Measurements from ENCODE around the gene ZNF207. TPM values are rescaled to one million over a fixed set of nuclear protein-coding genes. Genes with fewer than 3 reads are reported as not detected.

ZNF207 gene
- total and polyA plus RNA-seq, 2 of the 8 experiments (the other 6 are each of a cell fraction or from before 2014, with no cell fraction given): 268 to 286 TPM

DNA sequence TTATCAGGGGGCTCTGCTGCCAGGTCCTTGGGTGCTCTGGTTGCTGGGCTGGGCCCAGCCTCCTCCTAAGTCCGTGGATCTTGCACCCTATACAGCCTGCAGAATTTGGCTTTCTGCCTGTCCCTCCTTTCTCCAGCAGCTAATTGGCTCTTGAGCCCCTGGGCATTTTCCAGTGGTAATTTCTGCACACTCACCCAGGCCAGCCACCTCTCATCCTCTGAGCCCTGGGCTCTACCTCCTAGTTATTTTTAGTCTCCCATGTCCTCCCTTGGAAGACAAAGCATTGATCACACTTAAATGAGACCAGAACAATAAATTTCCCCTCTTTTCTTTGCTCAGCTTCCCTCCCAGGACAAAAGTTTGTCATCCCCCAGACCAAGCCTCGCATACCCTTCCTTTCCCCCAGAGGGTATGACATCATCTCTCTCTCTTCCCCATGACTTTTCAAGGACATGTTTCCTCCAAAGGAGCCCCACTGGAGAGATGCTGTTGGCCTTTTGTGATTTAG, 46.1 kb upstream of the ZNF207 start:
- peak overlapping the region in 2 of 4 experiments; percentile 5 to 7; a peak in 2 of 8 replicates for H3K4me3 ChIP-seq (ENCODE audit: extremely low read depth in 1 of 4, insufficient read depth in 2 of 4, low read depth in 3 of 4, low read length in 4 of 4)
- H3K79me1 ChIP-seq (ENCODE audit: low read depth, low read length): no peaks in the 10 kb centered on the region
- peak overlapping the region; percentile 83; the same call in 1 of the 2 replicates for H2BK15ac ChIP-seq (ENCODE audit: low read length)
- DNase-seq (ENCODE audit: low read depth in 1 of 2, low spot score in 2 of 2) (no peak), FAIRE-seq (no peak)
- peak overlapping the region; percentile 21; the same call in 1 of the 2 replicates for H3K27ac ChIP-seq (ENCODE audit: low read depth, low read length)
- POLR2A ChIA-PET (ENCODE audit: partially characterized antibody): interaction anchor here (0.7 to 2.3 kb wide), 13 partner anchors 9 to 42 kb away, joined by 3 to 8 read pairs (median 3); no protein-coding TSS in a partner anchor
- peak overlapping the region; percentile 31 for H2BK120ac ChIP-seq (replicated peaks; ENCODE audit: low read depth, low read length)
- peak overlapping the region; percentile 40 for H3K4ac ChIP-seq (replicated peaks; ENCODE audit: insufficient read length, low read depth, low read length)
- H2BK12ac ChIP-seq (ENCODE audit: low read depth, low read length): peak overlapping the region; percentile 91
- CTCF ChIA-PET (ENCODE audit: partially characterized antibody): interaction anchor here (0.6 to 3.1 kb wide), 8 partner anchors 13 to 371 kb away, joined by 3 to 27 read pairs (median 4); no protein-coding TSS in a partner anchor
- peak overlapping the region; percentile 90 for H2BK5ac ChIP-seq (ENCODE audit: low read depth, low read length)
- H4K91ac ChIP-seq (replicated peaks; ENCODE audit: insufficient read length, low read length): peak overlapping the region; percentile 86
- no peaks in the 10 kb centered on the region for H3K9me3 ChIP-seq (ENCODE audit: insufficient read depth in 2 of 2, low read depth in 1 of 2, low read length in 1 of 2)
- no peak overlapping the region for H3K9ac ChIP-seq (replicated peaks in 1 of 4; ENCODE audit: extremely low read depth in 1 of 4, low read depth in 3 of 4, low read length in 3 of 4)
- peak overlapping the region; percentile 91 for H2BK20ac ChIP-seq (ENCODE audit: low read length)
- no peaks in the 10 kb centered on the region for H4K20me1 ChIP-seq (replicated peaks in 1 of 2; ENCODE audit: control insufficient read depth in 1 of 2, insufficient read depth in 2 of 2, low read length in 2 of 2)
- WGBS, 2 experiments (ENCODE audit: extremely low coverage in 1 of 2, insufficient coverage in 1 of 2, insufficient read length in 1 of 2, insufficient replicate concordance in 2 of 2, low coverage in 1 of 2, low lambda C conversion rate in 2 of 2, missing lambda C conversion rate in 1 of 2): 64% methylated on average over 1 of the region's 2 CpGs; no CpG with 5 or more reads in 1 of the 2 experiments
- H2AK5ac ChIP-seq (ENCODE audit: low read depth, low read length): peak overlapping the region; percentile 11; the same call in 1 of the 2 replicates
- H3K36me3 ChIP-seq (ENCODE audit: control insufficient read depth in 2 of 4, insufficient read depth in 4 of 4, low read length in 3 of 4): peaks cover 0 to 8% (median 0%) of the 10 kb centered on the region in 4 experiments; a peak in 2 of 8 replicates
- H3K23ac ChIP-seq (ENCODE audit: insufficient read length): no peak overlapping the region
- no peak overlapping the region for H3K14ac ChIP-seq (ENCODE audit: insufficient read length)
- TF ChIP-seq KDM5A (IDR thresholded peaks at IDR 0.05; ENCODE audit: low read length) (no peak), JUND (IDR thresholded peaks at IDR 0.05; ENCODE audit: low read length) (peak; percentile 57; the same call in 1 of the 2 replicates)
- TF ChIP-seq, protein P1, sequence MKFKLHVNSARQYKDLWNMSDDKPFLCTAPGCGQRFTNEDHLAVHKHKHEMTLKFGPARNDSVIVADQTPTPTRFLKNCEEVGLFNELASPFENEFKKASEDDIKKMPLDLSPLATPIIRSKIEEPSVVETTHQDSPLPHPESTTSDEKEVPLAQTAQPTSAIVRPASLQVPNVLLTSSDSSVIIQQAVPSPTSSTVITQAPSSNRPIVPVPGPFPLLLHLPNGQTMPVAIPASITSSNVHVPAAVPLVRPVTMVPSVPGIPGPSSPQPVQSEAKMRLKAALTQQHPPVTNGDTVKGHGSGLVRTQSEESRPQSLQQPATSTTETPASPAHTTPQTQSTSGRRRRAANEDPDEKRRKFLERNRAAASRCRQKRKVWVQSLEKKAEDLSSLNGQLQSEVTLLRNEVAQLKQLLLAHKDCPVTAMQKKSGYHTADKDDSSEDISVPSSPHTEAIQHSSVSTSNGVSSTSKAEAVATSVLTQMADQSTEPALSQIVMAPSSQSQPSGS (IDR thresholded peaks at IDR 0.05; ENCODE audit: low read length): peak; percentile 72; the same call in 1 of the 2 replicates
- no peak overlapping the region for H4K8ac ChIP-seq (ENCODE audit: extremely low read depth, insufficient read depth, low read length)
- H3K79me2 ChIP-seq (ENCODE audit: control insufficient read depth in 1 of 2, insufficient read depth in 2 of 2, low read length in 2 of 2): no peaks in the 10 kb centered on the region
- peak overlapping the region; percentile 89 for H3K18ac ChIP-seq (ENCODE audit: extremely low read depth, low read length)
- H2AFZ ChIP-seq (ENCODE audit: low read length): no peak overlapping the region
- no peaks in the 10 kb centered on the region for H3K27me3 ChIP-seq (replicated peaks in 1 of 4; ENCODE audit: control insufficient read depth in 3 of 4, extremely low read depth in 1 of 4, insufficient read depth in 3 of 4, low read length in 3 of 4)
- H3K23me2 ChIP-seq (ENCODE audit: low read depth, low read length): no peaks in the 10 kb centered on the region
- H4K5ac ChIP-seq (ENCODE audit: insufficient read length, low read depth, low read length): peak overlapping the region; percentile 34
- H3K56ac ChIP-seq (replicated peaks; ENCODE audit: insufficient read length, low read depth, low read length): no peak overlapping the region
- peaks cover 17 to 28% (median 21%) of the 10 kb centered on the region in 4 experiments for H3K4me1 ChIP-seq (replicated peaks in 1 of 4; ENCODE audit: control insufficient read depth in 3 of 4, insufficient read depth in 4 of 4, low read length in 3 of 4)
- peak overlapping the region; percentile 53 to 54; a peak in 3 of 4 replicates for H3K4me2 ChIP-seq (ENCODE audit: insufficient read depth in 1 of 2, low read depth in 2 of 2, low read length in 2 of 2)
